Lung microvascular endothelial cell (primary cell): ENCODE measurements around the gene CA10. TPM values are rescaled to one million over a fixed set of nuclear protein-coding genes. Genes with fewer than 3 reads are reported as not detected.

Experiments
- DNase-seq, 2 donors: peaks; one replicate each; pipeline versions ENCODE4 v3.0.0 to v3.0.0-alpha.2; 2010; ENCODE audit warnings: low read depth in 2 of 2
- total RNA-seq: library from RNA; depleted of rRNA; stranded (reverse); fragments of >200 nt; gene quantifications from 2 replicates; pipeline ENCODE4 v1.2.1, GENCODE V29; 2014

The CA10 gene
- total RNA-seq, 1 donor from 2014 or later: not detected

DNA sequence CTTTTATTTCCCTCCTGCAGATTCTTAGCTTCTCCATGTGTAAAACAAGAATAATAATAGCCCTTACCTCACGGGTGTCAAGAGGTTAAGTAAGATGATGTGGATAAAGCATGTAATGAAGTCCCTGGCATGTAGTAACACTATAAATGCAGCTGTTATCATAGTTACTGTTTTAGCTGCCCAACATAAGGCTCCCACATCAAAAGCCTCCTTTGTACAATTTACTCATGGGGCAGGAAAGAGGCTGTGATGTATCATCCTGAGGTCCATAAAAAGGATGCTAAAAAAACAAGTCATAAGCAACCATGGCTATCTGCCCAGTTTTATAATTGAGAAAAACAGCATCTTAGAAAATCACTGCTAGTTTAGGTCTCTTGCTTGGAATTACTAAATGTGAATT, 339.7 kb downstream of the CA10 start:
- DNase-seq: no peak

DNA sequence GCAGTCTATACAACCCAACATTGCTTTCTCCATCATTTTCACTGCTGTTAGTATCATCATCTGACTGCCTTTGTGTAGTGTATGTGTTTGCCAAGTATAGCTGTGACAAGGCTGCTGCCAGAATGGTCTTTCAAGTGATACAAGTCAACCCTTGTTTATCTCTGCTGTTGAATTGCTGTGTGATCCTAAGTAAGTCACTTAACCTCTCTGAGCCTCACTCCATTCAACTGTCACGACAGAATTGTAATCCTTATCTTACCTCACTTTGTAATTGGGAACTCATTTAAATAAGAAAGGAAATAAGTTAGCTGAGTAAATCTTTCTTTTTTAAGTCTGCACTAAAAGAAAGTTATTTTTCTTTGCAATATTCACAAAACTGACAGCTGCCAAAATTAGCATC, 340.6 kb downstream of the CA10 start:
- DNase-seq: no peak

GRCh38 chr17:51817117-51817516, 341.4 kb downstream of the CA10 start:
- no peak for DNase-seq

DNA sequence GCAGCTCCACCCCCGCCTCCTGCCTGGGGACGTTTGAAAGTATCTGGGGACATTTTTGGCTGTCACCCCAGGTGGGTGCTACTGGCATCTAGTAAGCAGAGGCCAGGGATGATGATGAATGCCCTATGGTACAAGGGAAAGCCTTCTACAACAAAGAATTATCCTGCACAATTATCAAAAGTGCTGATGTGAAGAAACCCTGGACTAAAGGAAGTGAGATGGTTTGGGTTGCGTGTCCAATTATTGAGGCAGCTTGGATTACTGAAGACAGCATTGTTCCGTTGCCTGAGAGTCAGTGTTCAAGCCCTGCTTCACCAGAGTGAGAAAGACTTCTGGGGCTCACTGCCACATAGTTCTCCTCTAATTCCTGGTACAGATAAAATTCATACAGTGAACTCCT, 343.4 kb downstream of the CA10 start:
- no peak for DNase-seq

- no peak for DNase-seq
These were observed 344.0 kb downstream of the CA10 start for GRCh38 chr17:51814521-51814920.

DNA sequence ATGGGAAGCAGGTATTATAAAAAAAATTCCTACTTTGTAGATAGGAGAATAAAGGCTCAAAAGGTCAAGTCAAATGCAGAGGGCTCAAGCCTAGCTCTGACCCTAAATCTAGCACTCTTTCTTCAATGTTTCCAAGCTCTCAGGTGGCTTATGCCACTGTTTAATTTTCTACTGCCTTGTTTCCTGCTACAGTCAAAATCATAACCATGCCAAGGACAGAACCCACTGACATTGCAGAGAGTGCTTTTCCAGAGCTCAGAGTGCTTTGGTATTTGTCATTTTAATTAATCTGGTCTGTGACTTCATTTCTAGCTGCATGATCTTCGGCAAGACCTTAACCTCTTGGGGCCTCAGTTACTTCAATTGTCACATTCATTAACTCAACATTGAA, 344.7 kb downstream of the CA10 start:
- DNase-seq: no peak

DNA sequence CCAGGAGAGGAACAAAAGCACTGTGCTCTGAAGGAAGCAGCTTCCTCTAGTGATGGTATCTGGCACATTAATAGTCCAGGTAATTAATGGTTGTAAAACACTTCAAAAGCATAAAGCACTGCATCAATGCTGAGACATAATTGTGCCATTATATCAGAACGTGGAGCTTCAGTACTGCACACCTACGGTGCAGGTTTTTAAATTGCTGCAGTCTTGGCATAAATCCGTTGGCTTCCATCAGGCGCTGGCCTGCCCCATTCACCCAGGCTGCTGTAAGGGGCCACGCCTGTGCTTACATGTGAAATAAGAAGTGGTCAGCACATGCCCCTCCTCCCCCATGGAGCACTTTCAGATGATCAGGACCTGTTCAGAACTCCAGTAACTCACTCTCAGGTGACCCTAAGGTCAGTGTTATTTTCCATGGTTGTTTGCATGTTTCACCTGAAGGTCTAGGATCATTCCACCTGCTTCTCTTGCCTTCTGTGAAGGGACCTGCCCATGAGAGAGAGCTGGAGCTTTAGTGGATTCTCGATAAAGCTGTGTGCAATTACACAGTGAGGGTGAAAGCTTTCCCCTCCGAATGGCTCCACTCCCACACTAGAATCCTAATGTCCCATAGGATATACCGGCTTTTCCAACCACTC, 345.3 kb downstream of the CA10 start:
- DNase-seq: no peak

GRCh38 chr17:51807460-51807859, 351.1 kb downstream of the CA10 start:
- no peak for DNase-seq

GRCh38 chr17:51805765-51806164, 352.7 kb downstream of the CA10 start:
- no peak for DNase-seq

GRCh38 chr17:51805185-51805584, 353.3 kb downstream of the CA10 start:
- DNase-seq: no peak

- no peak for DNase-seq
These were observed 355.4 kb downstream of the CA10 start for GRCh38 chr17:51803161-51803560.

- no peak for DNase-seq
These were observed 356.0 kb downstream of the CA10 start for GRCh38 chr17:51802544-51802943.

- DNase-seq: no peak
These were observed 356.9 kb downstream of the CA10 start for GRCh38 chr17:51801626-51802025.

DNA sequence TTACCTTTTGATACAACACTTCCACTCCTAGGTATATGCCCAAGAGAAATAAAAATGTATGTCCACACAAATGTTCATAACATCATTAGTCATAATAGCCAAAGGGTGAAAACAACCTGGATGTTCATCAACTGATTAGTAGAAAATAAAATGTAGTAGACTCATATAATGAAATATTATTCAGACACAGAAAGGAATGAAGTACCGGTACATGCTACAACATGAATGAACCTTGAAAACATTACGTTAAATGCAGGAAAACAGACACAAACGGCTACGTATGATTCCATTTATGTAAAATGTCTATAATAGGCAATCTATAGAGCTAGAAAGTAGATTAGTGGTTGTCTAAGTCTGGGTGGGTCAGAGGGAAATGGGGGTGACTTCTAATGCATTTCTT, 358.5 kb downstream of the CA10 start:
- DNase-seq: no peak

GRCh38 chr17:51799240-51799639, 359.3 kb downstream of the CA10 start:
- no peak for DNase-seq

GRCh38 chr17:51797150-51797549, 361.4 kb downstream of the CA10 start:
- no peak for DNase-seq

- no peak for DNase-seq
These were observed 362.5 kb downstream of the CA10 start for GRCh38 chr17:51796026-51796425.

- DNase-seq: no peak
These were observed 363.1 kb downstream of the CA10 start for GRCh38 chr17:51795401-51795800.

GRCh38 chr17:51794466-51794865, 364.0 kb downstream of the CA10 start:
- DNase-seq: no peak

DNA sequence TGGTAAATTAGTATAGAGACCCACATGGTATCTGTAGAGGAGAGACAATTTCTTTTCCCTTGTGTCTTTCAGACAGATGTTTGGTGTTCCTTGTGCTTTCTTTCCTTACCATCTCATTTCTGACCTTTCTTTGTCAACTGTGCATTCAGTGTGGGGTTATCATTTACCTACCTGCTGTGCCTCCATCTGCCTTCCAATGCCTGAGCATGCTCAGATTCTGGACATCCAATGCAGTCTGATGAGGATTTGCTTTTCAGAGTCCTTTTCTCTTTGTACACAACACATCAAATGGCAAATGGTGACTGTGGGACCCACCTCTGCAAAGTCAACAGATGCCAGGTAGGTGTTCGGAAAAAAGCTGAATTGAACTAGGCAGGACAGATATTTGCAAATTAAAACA, 364.8 kb downstream of the CA10 start:
- DNase-seq: no peak

- no peak for DNase-seq
These were observed 379.7 kb downstream of the CA10 start for GRCh38 chr17:51778842-51779241.

DNA sequence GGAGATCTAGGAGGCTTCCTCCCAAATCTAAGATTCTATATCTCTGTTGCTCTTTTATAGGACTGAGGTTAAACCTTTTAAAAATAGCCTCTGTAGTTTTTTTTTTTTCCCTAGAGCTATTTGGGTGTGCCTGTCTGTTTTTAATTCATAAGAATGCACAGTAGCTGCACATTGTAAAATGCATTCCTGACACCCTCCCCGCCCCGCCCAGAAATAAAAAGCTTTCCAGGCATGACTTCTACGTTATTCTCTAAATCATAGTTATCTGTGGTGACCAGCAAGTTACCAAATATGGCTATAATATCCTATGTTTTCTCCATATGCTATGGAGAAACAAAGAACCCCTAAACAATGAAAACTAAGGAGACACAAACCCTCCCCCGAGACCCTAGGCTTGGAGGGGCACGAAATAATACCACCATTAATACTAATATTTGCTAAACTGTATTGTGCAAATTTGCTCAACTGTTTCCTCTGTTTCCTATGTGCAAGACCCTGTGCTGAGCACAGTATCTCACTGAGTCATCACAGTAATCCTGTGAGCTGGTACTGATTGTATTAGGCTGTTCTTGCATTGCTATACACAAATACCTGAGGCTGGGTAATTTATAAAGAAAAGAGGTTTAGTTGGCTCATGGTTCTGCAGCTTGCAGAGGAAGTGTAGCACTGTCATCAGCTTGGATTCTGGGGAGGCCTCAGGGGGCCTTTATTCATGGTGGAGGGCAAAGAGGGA, 388.3 kb downstream of the CA10 start:
- no peak for DNase-seq

DNA sequence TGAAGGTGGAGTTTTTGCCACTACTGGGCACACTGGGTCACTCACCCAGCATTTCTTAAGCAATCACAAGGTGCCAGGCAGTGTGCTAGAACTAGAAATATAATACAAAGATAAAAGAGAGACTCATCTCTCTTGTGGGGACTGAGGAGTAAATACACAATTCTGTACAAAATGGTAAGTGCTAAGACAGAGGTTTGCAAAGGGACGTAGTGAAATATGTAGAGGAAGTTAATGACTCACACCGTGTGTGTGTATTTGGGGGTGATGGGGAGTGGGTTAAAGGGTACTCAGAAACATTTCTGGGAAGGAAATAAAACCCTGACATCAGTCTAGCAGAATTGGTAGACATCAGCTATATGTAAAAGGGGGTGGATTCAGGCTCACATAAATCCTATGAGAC, 389.3 kb downstream of the CA10 start:
- DNase-seq: no peak
